GM23338 (cell line): ENCODE results near the gene AMY2B. TPM values are rescaled to one million over a fixed set of nuclear protein-coding genes. Genes with fewer than 3 reads are reported as not detected.

ENCODE experiments used
- ATAC-seq: fragments of 200-7000 bp; cut with Tn5 transposase; 3 replicates; pipeline ENCODE4 v1.9.1; 2020
- DNase-seq: peaks from one replicate; pipeline ENCODE4 v3.0.0-alpha.2; 2015; ENCODE audit warnings: low spot score
- H2AFZ ChIP-seq: fragments of 200-600 bp; sonication (generic); 2 replicates; pipeline ENCODE4 v1.8.0; 2016; ENCODE audit warnings: antibody characterized with exemption, mild to moderate bottlenecking, moderate library complexity
- H3F3A ChIP-seq: fragments of 200-600 bp; sonication (generic); replicated peaks from 2 replicates; pipeline ENCODE4 v1.8.0; 2017; ENCODE audit warnings: antibody characterized with exemption, mixed run types, low read depth
- H3K27ac ChIP-seq: fragments of 200-600 bp; sonication (generic); 2 replicates; pipeline ENCODE4 v1.6.1; 2016; ENCODE audit warnings: low read depth
- H3K27me3 ChIP-seq: fragments of 200-600 bp; sonication (generic); 2 replicates; pipeline ENCODE4 v1.8.0; 2016; ENCODE audit warnings: mild to moderate bottlenecking, mixed run types, moderate library complexity; ENCODE audit not compliant: insufficient read depth
- H3K36me3 ChIP-seq: fragments of 200-600 bp; sonication (generic); 2 replicates; pipeline ENCODE4 v1.8.0; 2016; ENCODE audit warnings: mild to moderate bottlenecking; ENCODE audit not compliant: insufficient read depth
- H3K4me1 ChIP-seq: fragments of 200-600 bp; sonication (generic); 2 replicates; pipeline ENCODE4 v1.8.0; 2016; ENCODE audit warnings: mild to moderate bottlenecking, moderate library complexity; ENCODE audit not compliant: insufficient read depth
- H3K4me2 ChIP-seq: fragments of 200-600 bp; sonication (generic); 2 replicates; pipeline ENCODE4 v1.7.1; 2017; ENCODE audit warnings: mixed run types
- H3K4me3 ChIP-seq: fragments of 200-600 bp; sonication (generic); 2 replicates; pipeline ENCODE4 v1.6.1; 2016; ENCODE audit warnings: mixed run types
- H3K79me2 ChIP-seq: fragments of 200-600 bp; sonication (generic); replicated peaks from 2 replicates; pipeline ENCODE4 v1.8.0; 2017; ENCODE audit warnings: mild to moderate bottlenecking; ENCODE audit not compliant: insufficient read depth
- H3K9me2 ChIP-seq: fragments of 200-600 bp; sonication (generic); 2 replicates; pipeline ENCODE4 v1.8.0; 2017; ENCODE audit not compliant: insufficient read depth
- H4K20me1 ChIP-seq: fragments of 200-600 bp; sonication (generic); replicated peaks from 2 replicates; pipeline ENCODE4 v1.8.0; 2017; ENCODE audit warnings: mild to moderate bottlenecking; ENCODE audit not compliant: insufficient read depth
- H3K27ac Mint-ChIP-seq: 2 replicates; pipeline ENCODE4 v1.8.0; 2020; ENCODE audit warnings: inconsistent platforms, mild to moderate bottlenecking, moderate library complexity, mixed read lengths
- H3K27me3 Mint-ChIP-seq: 3 replicates; pipeline ENCODE4 v1.8.0; 2022; ENCODE audit warnings: low read depth, mild to moderate bottlenecking, moderate library complexity, mixed read lengths, inconsistent platforms; ENCODE audit not compliant: insufficient read depth, poor library complexity
- H3K36me3 Mint-ChIP-seq: 3 replicates; pipeline ENCODE4 v1.8.0; 2021; ENCODE audit warnings: low read depth, mild to moderate bottlenecking, inconsistent platforms, moderate library complexity, mixed read lengths
- H3K4me1 Mint-ChIP-seq: 3 replicates; pipeline ENCODE4 v1.8.0; 2020; ENCODE audit warnings: mild to moderate bottlenecking, inconsistent platforms, mixed read lengths
- H3K4me3 Mint-ChIP-seq: 3 replicates; pipeline ENCODE4 v1.8.0; 2021; ENCODE audit warnings: moderate library complexity, mild to moderate bottlenecking, inconsistent platforms, mixed read lengths
- H3K9me3 Mint-ChIP-seq: 3 replicates; pipeline ENCODE4 v1.8.0; 2020; ENCODE audit warnings: moderate library complexity, mild to moderate bottlenecking, inconsistent platforms, mixed read lengths
- CTCF ChIP-seq, 2 experiments: fragments of 200-600 bp in 1 of 2; sonication (generic) in 1 of 2; conservative IDR thresholded peaks; 2 replicates each; pipeline versions ENCODE4 v1.5.1 to v1.6.1; 2016 to 2017; ENCODE audit warnings: antibody characterized with exemption in 2 of 2, low read depth in 2 of 2, mild to moderate bottlenecking in 2 of 2, moderate library complexity in 1 of 2
- EZH2 ChIP-seq: fragments of 200-600 bp; sonication (generic); IDR thresholded peaks from one replicate; pipeline ENCODE4 v1.8.0; 2017; ENCODE audit warnings: antibody characterized with exemption, mild to moderate bottlenecking, low read depth; ENCODE audit not compliant: unreplicated experiment
- EZH2phosphoT487 ChIP-seq: fragments of 200-600 bp; sonication (generic); IDR thresholded peaks from one replicate; pipeline ENCODE4 v1.8.1; 2018; ENCODE audit warnings: antibody characterized with exemption; ENCODE audit not compliant: unreplicated experiment
- JUNB ChIP-seq: IDR thresholded peaks from one replicate; pipeline ENCODE4 v1.6.1; 2016; ENCODE audit warnings: antibody characterized with exemption; ENCODE audit not compliant: unreplicated experiment
- NANOG ChIP-seq: IDR thresholded peaks from 2 replicates; pipeline ENCODE4 v1.6.1; 2016; ENCODE audit warnings: antibody characterized with exemption, borderline replicate concordance
- POLR2AphosphoS5 ChIP-seq: IDR thresholded peaks from 2 replicates; pipeline ENCODE4 v1.6.1; 2016; ENCODE audit warnings: antibody characterized with exemption, low read depth
- STAT1 ChIP-seq: IDR thresholded peaks from one replicate; pipeline ENCODE4 v1.6.1; 2016; ENCODE audit warnings: antibody characterized with exemption; ENCODE audit not compliant: unreplicated experiment
- ZNF114 ChIP-seq: fragments of 250-450 bp; sonication (Bioruptor Pico); IDR thresholded peaks from 2 replicates; pipeline ENCODE4 v1.5.0; 2020; ENCODE audit warnings: mild to moderate bottlenecking, moderate library complexity
- ZNF331 ChIP-seq: fragments of 250-450 bp; sonication (Bioruptor Pico); IDR thresholded peaks from 2 replicates; pipeline ENCODE4 v1.5.0; 2020; ENCODE audit warnings: low read depth, mild to moderate bottlenecking, moderate library complexity
- polyA plus RNA-seq: library from polyadenylated mRNA; unstranded; fragments of >200 nt; fragmentation: Nextera tagmentation; extraction: Ambion mirVana; gene quantifications from 2 replicates; pipeline ENCODE4 v1.2.1, GENCODE V29; 2016
- total RNA-seq: library from RNA; depleted of rRNA; stranded (reverse); fragments of >200 nt; shearing (Covaris generic); gene quantifications from 2 replicates; pipeline ENCODE4 v1.2.3, GENCODE V29; 2014
- TF ChIP-seq, protein P1 (sequence below): IDR thresholded peaks from 2 replicates; pipeline ENCODE4 v1.6.1; 2016; ENCODE audit warnings: antibody characterized with exemption

The AMY2B gene
- total and polyA plus RNA-seq, 2 experiments from 2014 or later: 1.5 to 2.5 TPM

GRCh38 chr1:103527331-103527730 lies 44.1 kb upstream of the AMY2B start:
- peak overlapping the region; percentile 81 for H3K4me2 ChIP-seq
- DNase-seq (no peak), ATAC-seq (no peak)
- Mint-ChIP-seq H3K27me3 (peaks cover 7% of the 10 kb centered on the region), H3K4me1 (peaks cover 12% of the 10 kb centered on the region), H3K27ac (no peak overlapping the region), H3K9me3 (no peaks in the 10 kb centered on the region; the same call in 2 of the 3 replicates), H3K36me3 (peaks cover 13% of the 10 kb centered on the region), H3K4me3 (peak overlapping the region; percentile 99)
- H3K9me2 ChIP-seq: no peaks in the 10 kb centered on the region
- H3K36me3 ChIP-seq: no peaks in the 10 kb centered on the region
- H3K79me2 ChIP-seq: peaks cover 58% of the 10 kb centered on the region
- no peak overlapping the region for H2AFZ ChIP-seq
- no peaks in the 10 kb centered on the region for H3K27me3 ChIP-seq
- no peaks in the 10 kb centered on the region for H3F3A ChIP-seq
- H3K4me1 ChIP-seq: peaks cover 4% of the 10 kb centered on the region; the same call in 1 of the 2 replicates
- H4K20me1 ChIP-seq: 0 out of 2 replicates have a peak, but pooled peaks cover 8% of the 10 kb centered on the region
- H3K27ac ChIP-seq: no peak overlapping the region
- H3K4me3 ChIP-seq: peak overlapping the region; percentile 73
- TF ChIP-seq JUNB: no peak
- TF ChIP-seq STAT1: no peak
- no peak for TF ChIP-seq ZNF331 (CRISPR knock-in tag)
- TF ChIP-seq CTCF (conservative IDR thresholded peaks at IDR 0.05; ENCODE audit: low read depth in 2 of 2): no peak

GRCh38 chr1:103529746-103530145 lies 41.6 kb upstream of the AMY2B start:
- Histone ChIP-seq H3K27ac (no peak overlapping the region), H3K9me2 (no peaks in the 10 kb centered on the region), H3K4me3 (no peak overlapping the region), H3K36me3 (peaks cover 5% of the 10 kb centered on the region; the same call in 1 of the 2 replicates), H4K20me1 (peaks cover 13% of the 10 kb centered on the region; the same call in 1 of the 2 replicates), H3F3A (no peaks in the 10 kb centered on the region), H2AFZ (no peak overlapping the region), H3K4me2 (no peak overlapping the region), H3K79me2 (peaks cover 81% of the 10 kb centered on the region), H3K27me3 (no peaks in the 10 kb centered on the region), H3K4me1 (peaks cover 4% of the 10 kb centered on the region; the same call in 1 of the 2 replicates)
- peaks cover 11% of the 10 kb centered on the region for H3K36me3 Mint-ChIP-seq
- no peak overlapping the region for H3K4me3 Mint-ChIP-seq
- ATAC-seq: peak; percentile 45
- H3K9me3 Mint-ChIP-seq: no peaks in the 10 kb centered on the region; the same call in 2 of the 3 replicates
- peaks cover 10% of the 10 kb centered on the region for H3K4me1 Mint-ChIP-seq
- no peak overlapping the region for H3K27ac Mint-ChIP-seq
- DNase-seq: peak; percentile 26
- peaks cover 4% of the 10 kb centered on the region for H3K27me3 Mint-ChIP-seq
- TF ChIP-seq POLR2AphosphoS5: no peak
- no peak for TF ChIP-seq STAT1
- no peak for TF ChIP-seq ZNF114 (CRISPR knock-in tag)
- TF ChIP-seq, protein P1, sequence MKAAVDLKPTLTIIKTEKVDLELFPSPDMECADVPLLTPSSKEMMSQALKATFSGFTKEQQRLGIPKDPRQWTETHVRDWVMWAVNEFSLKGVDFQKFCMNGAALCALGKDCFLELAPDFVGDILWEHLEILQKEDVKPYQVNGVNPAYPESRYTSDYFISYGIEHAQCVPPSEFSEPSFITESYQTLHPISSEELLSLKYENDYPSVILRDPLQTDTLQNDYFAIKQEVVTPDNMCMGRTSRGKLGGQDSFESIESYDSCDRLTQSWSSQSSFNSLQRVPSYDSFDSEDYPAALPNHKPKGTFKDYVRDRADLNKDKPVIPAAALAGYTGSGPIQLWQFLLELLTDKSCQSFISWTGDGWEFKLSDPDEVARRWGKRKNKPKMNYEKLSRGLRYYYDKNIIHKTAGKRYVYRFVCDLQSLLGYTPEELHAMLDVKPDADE: no peak
- no peak for TF ChIP-seq NANOG
- no peak for TF ChIP-seq JUNB
- TF ChIP-seq EZH2: no peak
- TF ChIP-seq EZH2phosphoT487: no peak
- no peak for TF ChIP-seq ZNF331 (CRISPR knock-in tag)
- no peak for TF ChIP-seq CTCF (conservative IDR thresholded peaks at IDR 0.05; ENCODE audit: low read depth in 2 of 2)
